Endothelial cell of umbilical vein (primary cell): ENCODE results near the gene HYI. TPM values are rescaled to one million over a fixed set of nuclear protein-coding genes. Genes with fewer than 3 reads are reported as not detected.

Experiments used
- BruUV-seq: library from RNA; stranded (reverse); fragments of 400-500 nt; replicated peaks from 2 replicates; lab custom pipeline; 2021; lab: Mats Ljungman, UMichigan
- CTCF ChIA-PET: fragments of 300-600, 350-600 bp; sonication (Branson Sonifier 250); formaldehyde crosslinking; loops from one replicate; lab custom pipeline; 2021; ENCODE audit warnings: antibody characterized with exemption, inconsistent platforms; lab: Charles Lee
- POLR2A ChIA-PET: fragments of 300-600, 350-600 bp; sonication (Branson Sonifier 250); formaldehyde crosslinking; loops from one replicate; lab custom pipeline; 2021; ENCODE audit warnings: antibody characterized with exemption, inconsistent platforms; lab: Charles Lee
- DNase-seq: peaks from one replicate; pipeline ENCODE4 v3.0.0-alpha.2; 2011; ENCODE audit warnings: low read depth, low spot score
- FAIRE-seq: peaks from 2 replicates; lab custom pipeline; 2011; peaks lifted over from hg19 to GRCh38; lab: Jason Lieb, UNC
- H2AFZ ChIP-seq: 2 replicates; pipeline ENCODE4 v1.6.0; 2012; ENCODE audit warnings: low read depth, low read length, control low read depth, inconsistent platforms
- H3K27ac ChIP-seq: 2 replicates; pipeline ENCODE4 v1.5.1; 2011; ENCODE audit warnings: low read depth, mild to moderate bottlenecking, control low read depth, low read length, moderate library complexity; ENCODE audit not compliant: insufficient read depth
- H3K27me3 ChIP-seq, 2 experiments: 2 replicates each; pipeline versions ENCODE4 v1.6.0 to v1.6.1; 2011; ENCODE audit warnings: low read length in 2 of 2, mixed read lengths in 1 of 2; ENCODE audit not compliant: control insufficient read depth in 2 of 2, insufficient read depth in 2 of 2
- H3K36me3 ChIP-seq, 2 experiments: 2 replicates in 1 of 2; 3 replicates in 1 of 2; pipeline ENCODE4 v1.5.1; 2011; ENCODE audit warnings: low read length in 2 of 2, mild to moderate bottlenecking in 1 of 2, moderate library complexity in 1 of 2; ENCODE audit not compliant: control insufficient read depth in 2 of 2, insufficient read depth in 2 of 2; ENCODE audit errors: extremely low read depth in 1 of 2
- H3K4me1 ChIP-seq: 3 replicates; pipeline ENCODE4 v1.5.1; 2011; ENCODE audit warnings: mild to moderate bottlenecking, low read length; ENCODE audit not compliant: control insufficient read depth, insufficient read depth; ENCODE audit errors: extremely low read depth
- H3K4me2 ChIP-seq: 2 replicates; pipeline ENCODE4 v1.6.1; 2011; ENCODE audit warnings: low read length, control low read depth, mixed read lengths; ENCODE audit not compliant: insufficient read depth
- H3K4me3 ChIP-seq, 3 experiments: fragments of 200-600 bp in 1 of 3; sonication (generic), shearing (Covaris generic) in 1 of 3; replicated peaks in 1 of 3; 2 replicates each; pipeline ENCODE4 v1.5.1; 2011 to 2016; ENCODE audit warnings: control low read depth in 3 of 3, low read length in 3 of 3, mild to moderate bottlenecking in 2 of 3, inconsistent platforms in 1 of 3, low read depth in 1 of 3, moderate library complexity in 1 of 3; ENCODE audit not compliant: insufficient read depth in 1 of 3
- H3K79me2 ChIP-seq: 2 replicates; pipeline ENCODE4 v1.6.0; 2012; ENCODE audit warnings: low read length, inconsistent platforms; ENCODE audit not compliant: control insufficient read depth, insufficient read depth
- H3K9ac ChIP-seq: replicated peaks from 2 replicates; pipeline ENCODE3; 2011; ENCODE audit warnings: low read length, control low read depth; ENCODE audit not compliant: insufficient read depth; ENCODE audit errors: extremely low read depth
- H3K9me1 ChIP-seq: replicated peaks from 3 replicates; pipeline ENCODE4 v1.6.0; 2011; ENCODE audit warnings: mild to moderate bottlenecking, low read length; ENCODE audit not compliant: control insufficient read depth, insufficient read depth; ENCODE audit errors: extremely low read depth
- H3K9me3 ChIP-seq: replicated peaks from 2 replicates; pipeline ENCODE4 v1.5.1; 2012; ENCODE audit warnings: low read length, inconsistent platforms; ENCODE audit not compliant: control insufficient read depth, insufficient read depth
- H4K20me1 ChIP-seq: replicated peaks from 2 replicates; pipeline ENCODE3; 2011; ENCODE audit warnings: mild to moderate bottlenecking, low read length; ENCODE audit not compliant: control insufficient read depth, insufficient read depth; ENCODE audit errors: extremely low read depth
- EZH2 ChIP-seq: IDR thresholded peaks from 2 replicates; pipeline ENCODE4 v1.6.1; 2012; ENCODE audit warnings: borderline replicate concordance, low read depth, mild to moderate bottlenecking, moderate library complexity, low read length, inconsistent platforms; ENCODE audit not compliant: severe bottlenecking
- FOS ChIP-seq: IDR thresholded peaks from 2 replicates; pipeline ENCODE4 v1.6.1; 2011; ENCODE audit warnings: mild to moderate bottlenecking, low read length, moderate library complexity, borderline replicate concordance; ENCODE audit not compliant: insufficient read depth
- GATA2 ChIP-seq: IDR thresholded peaks from 2 replicates; pipeline ENCODE4 v1.7.0; 2011; ENCODE audit warnings: low read depth, mild to moderate bottlenecking, moderate library complexity, mixed read lengths, low read length; ENCODE audit not compliant: insufficient read length, insufficient read depth
- JUN ChIP-seq: IDR thresholded peaks from 2 replicates; pipeline ENCODE4 v1.6.1; 2011; ENCODE audit warnings: borderline replicate concordance, low read depth; ENCODE audit not compliant: insufficient read length, insufficient read depth
- MYC ChIP-seq: IDR thresholded peaks from one replicate; pipeline ENCODE4 v1.6.1; 2011; ENCODE audit warnings: mild to moderate bottlenecking, low read depth, low read length
- POLR2A ChIP-seq: IDR thresholded peaks from 2 replicates; pipeline ENCODE4 v1.6.1; 2012; ENCODE audit warnings: low read depth, mild to moderate bottlenecking, control low read depth, low read length
- POLR2AphosphoS5 ChIP-seq: IDR thresholded peaks from 2 replicates; pipeline ENCODE4 v1.6.1; 2012; ENCODE audit warnings: low read depth, mild to moderate bottlenecking, control low read depth, low read length, moderate library complexity; ENCODE audit not compliant: insufficient read depth
- dilution Hi-C: fragments of 300-500 bp; cut with MboI; formaldehyde crosslinking; loops from one replicate; pipeline ENCODE4 v1.15.0; 2019; ENCODE audit warnings: low sequenced_read_pairs; ENCODE audit not compliant: extremely low pct_ligation_motif_present
- intact Hi-C: fragments of 100-400 bp; cut with micrococcal nuclease; formaldehyde crosslinking; loops from one replicate; pipeline ENCODE4 v1.10.0; 2022
- polyA plus RNA-seq, 4 experiments: library from polyadenylated mRNA; depleted of rRNA in 3 of 4; stranded (reverse) in 3 of 4; unstranded in 1 of 4; fragments of >200 nt; gene quantifications; 2 replicates each; pipeline versions ENCODE4 v1.2.1 to v1.2.3, GENCODE V29; 2011 to 2012; ENCODE audit warnings: missing spikeins in 1 of 4
- total RNA-seq: library from RNA; stranded (reverse); gene quantifications from 2 replicates; pipeline ENCODE4 v1.2.3, GENCODE V29; 2021
- TF ChIP-seq, protein P1 (sequence below), 2 donors: IDR thresholded peaks; 1 replicate in 1 of 2; 2 replicates in 1 of 2; pipeline ENCODE4 v1.5.1; 2011; ENCODE audit warnings: low read length in 2 of 2, mild to moderate bottlenecking in 2 of 2, moderate library complexity in 2 of 2, control low read depth in 1 of 2, inconsistent platforms in 1 of 2, low read depth in 1 of 2; ENCODE audit not compliant: insufficient read depth in 1 of 2; ENCODE audit errors: extremely low read depth in 1 of 2
- TF ChIP-seq, protein P2 (sequence below): IDR thresholded peaks from 2 replicates; pipeline ENCODE4 v1.6.1; 2011; ENCODE audit not compliant: insufficient read depth, insufficient read length

The HYI gene
- total and polyA plus RNA-seq, 2 donors (not counting 3 experiments of a cell fraction or from before 2014, with no cell fraction given): 324 to 342 TPM

DNA sequence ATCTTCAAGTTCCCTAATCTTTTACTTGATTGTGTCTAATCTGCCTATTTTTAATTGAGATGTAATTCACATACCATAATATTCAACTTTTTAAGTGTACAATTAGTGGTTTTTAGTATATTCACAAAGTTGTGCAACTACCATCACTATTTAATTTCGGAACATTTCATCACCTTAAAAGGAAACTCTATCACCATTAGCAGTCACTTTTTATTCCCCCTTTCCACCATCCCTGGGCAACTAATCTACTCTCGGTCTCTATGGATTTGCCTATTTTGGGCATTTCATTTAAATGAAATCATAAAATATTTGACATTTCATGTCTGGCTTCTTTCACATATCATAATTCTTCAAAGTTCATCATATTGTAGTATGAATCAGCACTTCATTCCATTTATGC is 30.6 kb upstream of the HYI start:
- no peaks in the 10 kb centered on the region for H3K9me1 ChIP-seq
- TF ChIP-seq POLR2AphosphoS5: no peak
- TF ChIP-seq, protein P1, sequence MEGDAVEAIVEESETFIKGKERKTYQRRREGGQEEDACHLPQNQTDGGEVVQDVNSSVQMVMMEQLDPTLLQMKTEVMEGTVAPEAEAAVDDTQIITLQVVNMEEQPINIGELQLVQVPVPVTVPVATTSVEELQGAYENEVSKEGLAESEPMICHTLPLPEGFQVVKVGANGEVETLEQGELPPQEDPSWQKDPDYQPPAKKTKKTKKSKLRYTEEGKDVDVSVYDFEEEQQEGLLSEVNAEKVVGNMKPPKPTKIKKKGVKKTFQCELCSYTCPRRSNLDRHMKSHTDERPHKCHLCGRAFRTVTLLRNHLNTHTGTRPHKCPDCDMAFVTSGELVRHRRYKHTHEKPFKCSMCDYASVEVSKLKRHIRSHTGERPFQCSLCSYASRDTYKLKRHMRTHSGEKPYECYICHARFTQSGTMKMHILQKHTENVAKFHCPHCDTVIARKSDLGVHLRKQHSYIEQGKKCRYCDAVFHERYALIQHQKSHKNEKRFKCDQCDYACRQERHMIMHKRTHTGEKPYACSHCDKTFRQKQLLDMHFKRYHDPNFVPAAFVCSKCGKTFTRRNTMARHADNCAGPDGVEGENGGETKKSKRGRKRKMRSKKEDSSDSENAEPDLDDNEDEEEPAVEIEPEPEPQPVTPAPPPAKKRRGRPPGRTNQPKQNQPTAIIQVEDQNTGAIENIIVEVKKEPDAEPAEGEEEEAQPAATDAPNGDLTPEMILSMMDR (IDR thresholded peaks at IDR 0.05; ENCODE audit: extremely low read depth in 1 of 2, insufficient read depth in 1 of 2, low read depth in 1 of 2, low read length in 2 of 2): no peak
- no peak for TF ChIP-seq GATA2
- TF ChIP-seq POLR2A: no peak
- no peak for TF ChIP-seq JUN
- TF ChIP-seq, protein P2, sequence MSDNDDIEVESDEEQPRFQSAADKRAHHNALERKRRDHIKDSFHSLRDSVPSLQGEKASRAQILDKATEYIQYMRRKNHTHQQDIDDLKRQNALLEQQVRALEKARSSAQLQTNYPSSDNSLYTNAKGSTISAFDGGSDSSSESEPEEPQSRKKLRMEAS: no peak
- TF ChIP-seq EZH2: no peak
- no peak for TF ChIP-seq FOS
- no peak for TF ChIP-seq MYC
- no peak overlapping the region for H3K4me2 ChIP-seq
- intact Hi-C loops: no loop called here
- no peak overlapping the region for H3K4me3 ChIP-seq
- ChIA-PET POLR2A (no interaction called here), CTCF (no interaction called here)
- no peaks in the 10 kb centered on the region for H3K4me1 ChIP-seq
- no peaks in the 10 kb centered on the region for H3K27me3 ChIP-seq
- no peak overlapping the region for H3K27ac ChIP-seq
- H3K36me3 ChIP-seq: no peaks in the 10 kb centered on the region
- BruUV-seq: no TSS peak
- peaks cover 2% of the 10 kb centered on the region for H3K9me3 ChIP-seq
- H4K20me1 ChIP-seq: no peaks in the 10 kb centered on the region
- dilution Hi-C loops: no loop called here
- no peak for DNase-seq
- FAIRE-seq: no peak
- no peaks in the 10 kb centered on the region for H3K79me2 ChIP-seq
- no peak overlapping the region for H3K9ac ChIP-seq
- no peak overlapping the region for H2AFZ ChIP-seq
